SU-DHL-6 (cell line): Measurements from ENCODE around the gene SETD5.

Source experiments
- H2AFZ ChIP-seq: fragments of 200-600 bp; sonication (generic); 2 replicates; pipeline ENCODE4 v1.6.1; 2014; ENCODE audit warnings: low read depth, mild to moderate bottlenecking, moderate library complexity, mixed read lengths, antibody characterized with exemption, low read length; ENCODE audit not compliant: severe bottlenecking
- H3F3A ChIP-seq: fragments of 200-600 bp; shearing (Covaris generic); 2 replicates; pipeline ENCODE4 v1.6.0; 2016; ENCODE audit warnings: antibody characterized with exemption, mild to moderate bottlenecking; ENCODE audit not compliant: insufficient read depth
- H3K27ac ChIP-seq: fragments of 200-600 bp; sonication (generic); 2 replicates; pipeline ENCODE4 v1.5.1; 2016; ENCODE audit warnings: low read depth, mild to moderate bottlenecking, low read length, moderate library complexity, mixed read lengths
- H3K27me3 ChIP-seq: fragments of 200-600 bp; sonication (generic), shearing (Covaris generic); 2 replicates; pipeline ENCODE4 v1.6.0; 2014; ENCODE audit warnings: mild to moderate bottlenecking, low read length
- H3K36me3 ChIP-seq: fragments of 200-600 bp; sonication (generic); 2 replicates; pipeline ENCODE4 v1.6.1; 2014; ENCODE audit warnings: mild to moderate bottlenecking, low read length, mixed read lengths
- H3K4me2 ChIP-seq: fragments of 300-600, 200-600 bp; shearing (Covaris generic), sonication (generic); 2 replicates; pipeline ENCODE4 v1.6.0; 2014; ENCODE audit warnings: low read length, low read depth, mild to moderate bottlenecking; ENCODE audit not compliant: poor library complexity, severe bottlenecking
- H3K4me3 ChIP-seq: fragments of 200-600 bp; sonication (generic); 2 replicates; pipeline ENCODE4 v1.5.1; 2014; ENCODE audit warnings: antibody characterized with exemption, low read length, mild to moderate bottlenecking, mixed read lengths; ENCODE audit not compliant: insufficient read depth, poor library complexity, severe bottlenecking
- H3K79me2 ChIP-seq: fragments of 200-600 bp; sonication (generic); 2 replicates; pipeline ENCODE4 v1.6.1; 2014; ENCODE audit warnings: mild to moderate bottlenecking, low read length, moderate library complexity; ENCODE audit not compliant: insufficient read depth
- H3K9ac ChIP-seq: fragments of 200-600 bp; sonication (generic); 2 replicates; pipeline ENCODE4 v1.7.0; 2014; ENCODE audit warnings: mild to moderate bottlenecking, low read length
- H3K9me2 ChIP-seq: fragments of 200-600 bp; sonication (generic); replicated peaks from 2 replicates; pipeline ENCODE4 v1.6.1; 2014; ENCODE audit warnings: low read length; ENCODE audit not compliant: insufficient read depth
- H3K9me3 ChIP-seq: fragments of 200-600 bp; sonication (generic); 2 replicates; pipeline ENCODE4 v1.6.1; 2014; ENCODE audit warnings: low read length, mixed read lengths; ENCODE audit not compliant: insufficient read depth
- H4K20me1 ChIP-seq: fragments of 200-600 bp; sonication (generic); 2 replicates; pipeline ENCODE4 v1.6.1; 2014; ENCODE audit warnings: low read depth, mild to moderate bottlenecking, antibody characterized with exemption, low read length, moderate library complexity, mixed read lengths
- EZH2phosphoT487 ChIP-seq: fragments of 200-600 bp; sonication (generic), shearing (Covaris generic); conservative IDR thresholded peaks from 2 replicates; pipeline ENCODE4 v1.6.1; 2018; ENCODE audit warnings: mild to moderate bottlenecking, antibody characterized with exemption, low read length, moderate library complexity, mixed read lengths
- TF ChIP-seq, protein P1 (sequence below): fragments of 200-600 bp; sonication (generic); IDR thresholded peaks from one replicate; pipeline ENCODE4 v1.5.1; 2017; ENCODE audit warnings: antibody characterized with exemption, mild to moderate bottlenecking, low read length, moderate library complexity; ENCODE audit not compliant: insufficient read depth, poor library complexity, severe bottlenecking

The SETD5 gene

DNA sequence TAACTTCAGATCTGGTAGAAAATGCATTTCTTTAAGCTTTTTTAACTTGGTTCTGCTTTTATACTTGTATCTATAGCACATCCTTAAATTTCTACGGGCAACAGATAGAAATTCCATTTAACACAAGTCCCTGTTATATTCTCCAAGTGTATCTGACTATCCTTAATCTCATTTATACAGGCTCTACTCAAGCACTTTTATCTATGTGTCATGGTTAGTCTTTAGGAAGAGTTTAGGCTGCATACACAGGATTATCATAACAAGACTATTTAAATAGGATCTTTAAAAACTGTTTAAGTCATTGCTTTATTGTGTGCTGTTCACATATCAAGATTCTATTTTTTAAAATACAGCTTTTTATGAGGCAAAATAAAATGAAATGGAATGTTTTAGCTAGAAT is 52.7 kb downstream of the SETD5 start:
- no peak overlapping the region for H3K4me3 ChIP-seq
- no peak overlapping the region for H2AFZ ChIP-seq
- no peaks in the 10 kb centered on the region; the same call in 1 of the 2 replicates for H4K20me1 ChIP-seq
- no peaks in the 10 kb centered on the region for H3K27me3 ChIP-seq
- peaks cover 89% of the 10 kb centered on the region for H3K36me3 ChIP-seq
- TF ChIP-seq EZH2phosphoT487 = no peak
- TF ChIP-seq, protein P1, sequence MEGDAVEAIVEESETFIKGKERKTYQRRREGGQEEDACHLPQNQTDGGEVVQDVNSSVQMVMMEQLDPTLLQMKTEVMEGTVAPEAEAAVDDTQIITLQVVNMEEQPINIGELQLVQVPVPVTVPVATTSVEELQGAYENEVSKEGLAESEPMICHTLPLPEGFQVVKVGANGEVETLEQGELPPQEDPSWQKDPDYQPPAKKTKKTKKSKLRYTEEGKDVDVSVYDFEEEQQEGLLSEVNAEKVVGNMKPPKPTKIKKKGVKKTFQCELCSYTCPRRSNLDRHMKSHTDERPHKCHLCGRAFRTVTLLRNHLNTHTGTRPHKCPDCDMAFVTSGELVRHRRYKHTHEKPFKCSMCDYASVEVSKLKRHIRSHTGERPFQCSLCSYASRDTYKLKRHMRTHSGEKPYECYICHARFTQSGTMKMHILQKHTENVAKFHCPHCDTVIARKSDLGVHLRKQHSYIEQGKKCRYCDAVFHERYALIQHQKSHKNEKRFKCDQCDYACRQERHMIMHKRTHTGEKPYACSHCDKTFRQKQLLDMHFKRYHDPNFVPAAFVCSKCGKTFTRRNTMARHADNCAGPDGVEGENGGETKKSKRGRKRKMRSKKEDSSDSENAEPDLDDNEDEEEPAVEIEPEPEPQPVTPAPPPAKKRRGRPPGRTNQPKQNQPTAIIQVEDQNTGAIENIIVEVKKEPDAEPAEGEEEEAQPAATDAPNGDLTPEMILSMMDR = no peak
- H3K9ac ChIP-seq = no peak overlapping the region
- H3K79me2 ChIP-seq = peaks cover 6% of the 10 kb centered on the region
- H3K4me2 ChIP-seq = no peak overlapping the region
- no peaks in the 10 kb centered on the region for H3K9me2 ChIP-seq
- H3F3A ChIP-seq = 0 out of 2 replicates have a peak, but pooled peaks cover 9% of the 10 kb centered on the region
- H3K9me3 ChIP-seq = no peaks in the 10 kb centered on the region
- H3K27ac ChIP-seq = no peak overlapping the region

DNA sequence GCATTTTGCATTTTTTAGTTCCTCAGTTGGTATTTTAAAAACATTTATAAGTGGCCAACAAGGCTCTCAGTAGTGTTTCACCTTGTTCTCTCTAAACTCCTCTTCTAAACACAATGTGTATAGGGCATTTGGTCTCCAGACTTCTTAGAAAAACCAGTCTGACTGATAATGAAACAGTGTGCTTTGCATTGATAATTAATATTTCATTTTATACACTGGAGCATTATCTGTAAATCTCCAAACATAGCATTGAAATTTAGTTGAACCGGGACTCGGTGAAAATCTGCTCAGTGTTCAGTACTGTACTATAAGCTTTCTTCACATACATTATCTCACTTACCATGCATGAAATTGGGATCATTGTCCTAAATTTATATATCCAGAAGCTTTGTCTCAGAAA is 53.6 kb downstream of the SETD5 start:
- Histone ChIP-seq H3K4me3 (no peak overlapping the region), H3K36me3 (peaks cover 95% of the 10 kb centered on the region), H3K27me3 (no peaks in the 10 kb centered on the region), H3K4me2 (no peak overlapping the region), H3K9ac (no peak overlapping the region), H3K9me2 (no peaks in the 10 kb centered on the region), H2AFZ (no peak overlapping the region), H4K20me1 (no peaks in the 10 kb centered on the region), H3K27ac (no peak overlapping the region), H3F3A (0 out of 2 replicates have a peak, but pooled peaks cover 9% of the 10 kb centered on the region), H3K79me2 (peaks cover 14% of the 10 kb centered on the region), H3K9me3 (no peaks in the 10 kb centered on the region)
- no peak for TF ChIP-seq EZH2phosphoT487
- TF ChIP-seq, protein P1 = no peak

DNA sequence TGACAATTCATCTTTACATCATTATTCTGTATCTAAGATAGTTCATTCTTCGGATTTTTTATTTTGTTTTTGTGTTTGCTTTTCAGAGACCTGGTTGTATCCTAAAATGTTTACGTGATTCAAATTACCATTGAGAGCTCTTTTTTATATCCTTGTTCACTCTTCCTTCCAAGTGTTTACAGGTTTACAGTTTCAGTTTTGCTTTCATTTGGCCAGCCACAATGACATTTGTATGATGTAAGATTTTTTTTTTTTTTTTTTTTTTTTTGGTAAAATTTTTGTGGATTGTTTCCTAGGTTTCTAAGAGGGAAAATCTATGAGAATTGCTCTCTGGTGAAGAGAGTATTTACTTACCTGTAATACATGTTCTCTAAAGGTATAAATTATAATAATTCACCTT is 55.0 kb downstream of the SETD5 start:
- Histone ChIP-seq H3F3A (0 out of 2 replicates have a peak, but pooled peaks cover 6% of the 10 kb centered on the region), H3K27ac (no peak overlapping the region), H3K9ac (no peak overlapping the region), H4K20me1 (no peaks in the 10 kb centered on the region), H3K9me3 (no peaks in the 10 kb centered on the region), H3K79me2 (peaks cover 15% of the 10 kb centered on the region), H3K4me2 (no peak overlapping the region), H3K36me3 (peaks cover 86% of the 10 kb centered on the region), H2AFZ (no peak overlapping the region), H3K27me3 (no peaks in the 10 kb centered on the region), H3K9me2 (no peaks in the 10 kb centered on the region), H3K4me3 (no peak overlapping the region)
- no peak for TF ChIP-seq EZH2phosphoT487
- TF ChIP-seq, protein P1 = no peak
